T-cell (primary cell): ENCODE results near the gene ZNF438. TPM values are rescaled to one million over a fixed set of nuclear protein-coding genes. Genes with fewer than 3 reads are reported as not detected.
A peak's percentile ranks its signal among the peaks of the same experiment; 100 is the strongest.

ENCODE experiments used
- ATAC-seq, 4 experiments: fragments of 200-7000 bp in 3 of 4; fragments of 150-1000 bp in 1 of 4; cut with Tn5 transposase; replicated peaks in 1 of 4; 1 replicate in 3 of 4; 2 replicates in 1 of 4; pipeline ENCODE4 v1.10.0; 2021; ENCODE audit warnings: moderate library complexity in 3 of 4, mild to moderate bottlenecking in 2 of 4, moderate number of reproducible peaks in 1 of 4
- CTCF ChIA-PET, 2 donors: fragments of 300-600 bp; sonication (Branson Sonifier 250); formaldehyde crosslinking; loops; one replicate each; lab custom pipeline; 2022; ENCODE audit warnings: antibody characterized with exemption in 2 of 2; lab: Charles Lee
- POLR2A ChIA-PET, 2 donors: fragments of 300-600 bp; sonication (Branson Sonifier 250); formaldehyde crosslinking; loops; one replicate each; lab custom pipeline; 2022; ENCODE audit warnings: antibody characterized with exemption in 2 of 2; lab: Charles Lee
- DNase-seq, 35 experiments: peaks; one replicate each; pipeline versions ENCODE4 v3.0.0 to v3.0.0-alpha.2; 2013 to 2023
- H3K27ac ChIP-seq: one replicate; pipeline ENCODE4 v1.5.1; 2013; ENCODE audit warnings: low read length
- H3K27me3 ChIP-seq, 2 experiments: replicated peaks in 1 of 2; 1 replicate in 1 of 2; 2 replicates in 1 of 2; pipeline versions ENCODE4 v1.6.1 to v1.7.0; 2013; ENCODE audit warnings: low read length in 1 of 2, mixed read lengths in 1 of 2; ENCODE audit not compliant: control insufficient read depth in 2 of 2, insufficient read depth in 2 of 2; ENCODE audit errors: extremely low read depth in 1 of 2
- H3K36me3 ChIP-seq, 2 donors: 1 replicate in 1 of 2; 2 replicates in 1 of 2; pipeline versions ENCODE4 v1.6.1 to v1.7.0; 2013; ENCODE audit warnings: low read length in 1 of 2; ENCODE audit not compliant: control insufficient read depth in 2 of 2, insufficient read depth in 1 of 2; ENCODE audit errors: extremely low read depth in 1 of 2
- H3K4me1 ChIP-seq, 2 experiments: 1 replicate in 1 of 2; 2 replicates in 1 of 2; pipeline versions ENCODE4 v1.6.1 to v1.7.0; 2013; ENCODE audit warnings: low read length in 2 of 2, mixed read lengths in 1 of 2; ENCODE audit not compliant: insufficient read depth in 2 of 2, control insufficient read depth in 1 of 2; ENCODE audit errors: extremely low read depth in 1 of 2
- H3K4me3 ChIP-seq, 2 donors: 1 replicate in 1 of 2; 2 replicates in 1 of 2; pipeline versions ENCODE4 v1.5.1 to v1.7.0; 2013; ENCODE audit warnings: mild to moderate bottlenecking in 2 of 2, low read length in 1 of 2, moderate library complexity in 1 of 2; ENCODE audit not compliant: control insufficient read depth in 1 of 2; ENCODE audit errors: extremely low read depth in 1 of 2
- H3K9me3 ChIP-seq: 2 replicates; pipeline ENCODE4 v1.7.0; 2013
- H3K27ac Mint-ChIP-seq, 2 donors: one replicate each; pipeline ENCODE4 v1.8.0; 2020 to 2021; ENCODE audit warnings: mild to moderate bottlenecking in 2 of 2, mixed read lengths in 2 of 2
- H3K27me3 Mint-ChIP-seq, 2 donors: one replicate each; pipeline ENCODE4 v1.8.0; 2021 to 2022; ENCODE audit warnings: mixed read lengths in 2 of 2
- H3K36me3 Mint-ChIP-seq: one replicate; pipeline ENCODE4 v1.8.0; 2021; ENCODE audit warnings: mixed read lengths
- H3K4me1 Mint-ChIP-seq, 3 donors: one replicate each; pipeline ENCODE4 v1.8.0; 2020 to 2022; ENCODE audit warnings: mixed read lengths in 3 of 3, mild to moderate bottlenecking in 1 of 3
- H3K4me3 Mint-ChIP-seq, 3 donors: one replicate each; pipeline ENCODE4 v1.8.0; 2020 to 2022; ENCODE audit warnings: mild to moderate bottlenecking in 3 of 3, mixed read lengths in 3 of 3, moderate library complexity in 3 of 3
- H3K9me3 Mint-ChIP-seq, 3 donors: one replicate each; pipeline ENCODE4 v1.8.0; 2020 to 2022; ENCODE audit warnings: mixed read lengths in 3 of 3
- WGBS: methylation state at CpG from one replicate; pipeline ENCODE4 v1.1.5; 2013; ENCODE audit warnings: missing lambda C conversion rate; ENCODE audit not compliant: insufficient coverage; 5-methylcytosine and 5-hydroxymethylcytosine counted together
- total RNA-seq, 35 experiments: library from RNA in 6 of 35; stranded (reverse) in 6 of 35; fragments of 120-200 nt in 1 of 35; gene quantifications; one replicate each; pipeline versions ENCODE4 v1.2.1 to v1.2.4 and lab custom pipeline; 2013 to 2026

The ZNF438 gene
- total RNA-seq, 5 donors from 2014 or later (not counting 1 experiment from before 2014, with no cell fraction given), result 2.7 to 3.6 (median 3.4) TPM

DNA sequence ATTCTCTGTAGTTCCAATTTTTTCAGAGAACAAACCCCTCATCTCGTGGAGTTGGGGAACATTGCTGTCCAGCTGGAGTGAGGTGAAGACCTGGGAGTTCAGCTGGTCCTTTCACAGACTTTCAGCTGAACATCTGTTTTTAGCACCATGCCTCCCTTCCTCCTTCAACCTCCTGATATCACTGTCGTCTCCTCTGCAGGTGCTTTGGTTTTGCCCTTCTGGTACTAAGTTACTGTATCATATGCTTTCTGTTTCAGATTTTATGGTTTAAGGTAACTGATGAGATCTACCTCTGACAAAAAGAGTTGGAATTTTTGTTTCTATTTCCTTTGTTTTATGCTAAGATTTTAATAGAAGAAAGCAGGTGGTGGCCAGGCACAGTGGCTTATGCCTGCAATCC, 102.9 kb downstream of the ZNF438 start:
- Mint-ChIP-seq H3K4me1 (peaks cover 9 to 14% (median 10%) of the 10 kb centered on the region in 3 donors), H3K4me3 (peak overlapping the region; percentile 42 to 73 (median 70)), H3K27ac (peak overlapping the region; percentile 34 to 91), H3K36me3 (peaks cover 46% of the 10 kb centered on the region), H3K9me3 (peaks cover 3 to 16% (median 12%) of the 10 kb centered on the region in 3 donors), H3K27me3 (no peaks in the 10 kb centered on the region)
- H3K9me3 ChIP-seq, result peaks cover 5% of the 10 kb centered on the region
- ChIA-PET POLR2A (no interaction called here), CTCF (no interaction called here)
- H3K36me3 ChIP-seq, result no peaks in the 10 kb centered on the region
- no peak overlapping the region for H3K4me3 ChIP-seq
- no peaks in the 10 kb centered on the region for H3K4me1 ChIP-seq
- DNase-seq (peak in 1 of 35 experiments; percentile 11), ATAC-seq (peak; percentile 15 to 71 (median 58))
- WGBS, result 20% methylated on average over 1 of the region's 2 CpGs
- H3K27me3 ChIP-seq, result no peaks in the 10 kb centered on the region
- H3K27ac ChIP-seq, result no peak overlapping the region

DNA sequence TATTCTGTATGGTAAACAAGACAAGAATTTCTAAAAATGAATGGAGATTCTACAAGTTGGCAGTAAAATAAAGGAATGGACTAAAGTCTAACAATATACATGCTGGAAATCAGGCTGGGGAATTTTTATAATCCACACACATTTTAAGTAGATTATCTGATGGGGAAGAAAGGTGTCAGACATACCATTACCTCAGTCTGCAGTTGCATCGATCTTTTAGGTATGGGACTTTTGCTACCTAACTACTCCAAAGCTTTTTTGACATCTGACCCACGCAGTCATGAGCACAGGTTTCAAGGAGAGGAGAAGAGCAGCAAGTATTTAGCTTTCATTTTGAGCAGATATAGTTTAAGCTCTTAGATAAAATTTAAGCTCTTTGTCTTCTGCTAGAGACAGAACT, 113.0 kb downstream of the ZNF438 start:
- no peaks in the 10 kb centered on the region for H3K27me3 Mint-ChIP-seq
- no CpG with 5 or more reads among the region's 2 CpGs for WGBS
- H3K4me1 ChIP-seq, result no peaks in the 10 kb centered on the region
- no peak overlapping the region for H3K4me3 ChIP-seq
- H3K36me3 ChIP-seq, result no peaks in the 10 kb centered on the region
- no peak overlapping the region for H3K27ac Mint-ChIP-seq
- ATAC-seq (no peak), DNase-seq (no peak)
- H3K4me3 Mint-ChIP-seq, result no peak overlapping the region
- peaks cover 21% of the 10 kb centered on the region for H3K36me3 Mint-ChIP-seq
- CTCF ChIA-PET, result interaction anchor here in 1 of 2 donors (0.6 kb wide), 1 partner anchor 279 kb away, joined by 3 read pairs; no protein-coding TSS in a partner anchor
- peaks cover 0 to 3% (median 0%) of the 10 kb centered on the region in 3 donors for H3K9me3 Mint-ChIP-seq
- no peaks in the 10 kb centered on the region for H3K9me3 ChIP-seq
- POLR2A ChIA-PET, result interaction anchor here in 1 of 2 donors (0.8 kb wide), 1 partner anchor 1366 kb away, joined by 3 read pairs; no protein-coding TSS in a partner anchor
- H3K4me1 Mint-ChIP-seq, result no peaks in the 10 kb centered on the region
- H3K27ac ChIP-seq, result no peak overlapping the region
- H3K27me3 ChIP-seq, result no peaks in the 10 kb centered on the region

DNA sequence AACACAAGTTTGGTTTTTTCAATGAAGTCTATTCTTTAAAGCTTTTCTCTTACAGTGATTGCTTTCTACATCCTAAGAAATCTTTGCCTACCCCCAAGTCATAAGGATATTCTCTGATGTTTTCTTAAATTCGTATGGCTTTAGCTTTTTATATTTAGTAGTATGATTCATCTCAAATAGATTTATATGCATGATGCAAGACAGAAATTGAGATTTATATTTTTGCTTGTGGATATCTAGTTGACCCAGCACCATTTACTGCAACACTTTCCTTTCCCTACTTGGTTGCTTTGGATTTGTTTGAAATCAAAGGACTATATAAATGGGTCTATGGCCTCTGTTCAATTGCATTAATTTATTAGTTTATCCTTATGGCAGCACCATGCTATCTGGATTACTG, 113.9 kb downstream of the ZNF438 start:
- ChIA-PET CTCF (no interaction called here), POLR2A (no interaction called here)
- no peaks in the 10 kb centered on the region for H3K9me3 ChIP-seq
- ATAC-seq (no peak), DNase-seq (no peak)
- Mint-ChIP-seq H3K36me3 (peaks cover 13% of the 10 kb centered on the region), H3K4me1 (no peaks in the 10 kb centered on the region), H3K9me3 (no peaks in the 10 kb centered on the region), H3K27me3 (no peaks in the 10 kb centered on the region), H3K27ac (no peak overlapping the region), H3K4me3 (no peak overlapping the region)
- H3K4me3 ChIP-seq, result no peak overlapping the region
- no peaks in the 10 kb centered on the region for H3K36me3 ChIP-seq
- H3K27ac ChIP-seq, result no peak overlapping the region
- no peaks in the 10 kb centered on the region for H3K4me1 ChIP-seq
- WGBS, result no CpG with 5 or more reads among the region's 1 CpG
- no peaks in the 10 kb centered on the region for H3K27me3 ChIP-seq

DNA sequence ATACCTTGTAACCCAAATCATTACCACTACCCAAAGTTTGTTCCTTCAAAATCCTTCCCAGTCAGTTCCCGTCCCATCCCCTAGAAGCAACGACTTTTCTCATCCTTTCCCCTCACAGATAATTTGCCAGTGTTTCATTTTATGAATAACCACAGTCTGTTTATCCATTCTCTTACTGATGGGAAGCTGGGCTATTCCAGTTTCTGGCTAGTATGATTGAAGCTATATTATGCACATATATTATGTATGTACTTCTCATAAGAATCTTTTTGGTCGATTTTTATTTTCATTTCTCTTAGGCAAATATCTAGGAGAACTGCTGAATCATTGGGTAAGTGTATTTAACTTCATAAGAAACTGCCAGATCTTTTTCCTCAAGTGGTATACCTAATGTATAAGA, 114.6 kb downstream of the ZNF438 start:
- Mint-ChIP-seq H3K27me3 (no peaks in the 10 kb centered on the region), H3K4me1 (no peaks in the 10 kb centered on the region), H3K27ac (no peak overlapping the region), H3K9me3 (no peaks in the 10 kb centered on the region), H3K4me3 (no peak overlapping the region), H3K36me3 (peaks cover 13% of the 10 kb centered on the region)
- ATAC-seq (no peak), DNase-seq (no peak)
- WGBS, result no CpG with 5 or more reads among the region's 3 CpGs
- ChIA-PET POLR2A (interaction anchor here in 1 of 2 donors (0.5 kb wide), 1 partner anchor 425 kb away, joined by 3 read pairs; no protein-coding TSS in a partner anchor), CTCF (no interaction called here)
- H3K36me3 ChIP-seq, result no peaks in the 10 kb centered on the region
- H3K27ac ChIP-seq, result no peak overlapping the region
- no peak overlapping the region for H3K4me3 ChIP-seq
- H3K9me3 ChIP-seq, result no peaks in the 10 kb centered on the region
- H3K4me1 ChIP-seq, result no peaks in the 10 kb centered on the region
- H3K27me3 ChIP-seq, result no peaks in the 10 kb centered on the region

DNA sequence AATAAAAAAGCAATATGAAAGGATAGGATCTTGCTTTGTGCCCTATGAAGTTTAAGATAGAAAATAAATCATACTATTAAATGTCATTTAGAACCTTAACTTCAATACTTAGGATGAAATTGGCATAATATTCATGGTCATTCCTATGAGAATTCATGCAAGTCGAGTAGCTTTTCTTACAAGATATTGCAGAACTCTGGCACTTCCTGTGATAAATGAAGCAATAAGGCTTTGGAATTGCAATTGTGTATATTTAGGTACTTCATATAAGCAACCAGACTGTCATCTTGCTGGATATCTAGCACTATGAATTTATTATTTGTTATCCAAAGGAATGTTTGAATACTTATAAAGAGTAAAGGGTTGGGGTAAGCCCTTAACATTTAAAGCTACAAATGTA, 116.5 kb downstream of the ZNF438 start:
- H3K4me1 ChIP-seq, result no peaks in the 10 kb centered on the region
- peaks cover 9% of the 10 kb centered on the region for H3K36me3 Mint-ChIP-seq
- CTCF ChIA-PET, result no interaction called here
- no peaks in the 10 kb centered on the region for H3K9me3 ChIP-seq
- H3K9me3 Mint-ChIP-seq, result no peaks in the 10 kb centered on the region
- no CpG with 5 or more reads among the region's 1 CpG for WGBS
- POLR2A ChIA-PET, result interaction anchor here in 1 of 2 donors (0.6 kb wide), 1 partner anchor 842 kb away, joined by 3 read pairs; no protein-coding TSS in a partner anchor
- H3K4me1 Mint-ChIP-seq, result no peaks in the 10 kb centered on the region
- H3K4me3 Mint-ChIP-seq, result no peak overlapping the region
- ATAC-seq, result no peak
- H3K4me3 ChIP-seq, result no peak overlapping the region
- no peaks in the 10 kb centered on the region for H3K27me3 ChIP-seq
- no peaks in the 10 kb centered on the region for H3K36me3 ChIP-seq
- H3K27ac Mint-ChIP-seq, result no peak overlapping the region
- DNase-seq, result no peak
- H3K27me3 Mint-ChIP-seq, result no peaks in the 10 kb centered on the region
- H3K27ac ChIP-seq, result no peak overlapping the region

DNA sequence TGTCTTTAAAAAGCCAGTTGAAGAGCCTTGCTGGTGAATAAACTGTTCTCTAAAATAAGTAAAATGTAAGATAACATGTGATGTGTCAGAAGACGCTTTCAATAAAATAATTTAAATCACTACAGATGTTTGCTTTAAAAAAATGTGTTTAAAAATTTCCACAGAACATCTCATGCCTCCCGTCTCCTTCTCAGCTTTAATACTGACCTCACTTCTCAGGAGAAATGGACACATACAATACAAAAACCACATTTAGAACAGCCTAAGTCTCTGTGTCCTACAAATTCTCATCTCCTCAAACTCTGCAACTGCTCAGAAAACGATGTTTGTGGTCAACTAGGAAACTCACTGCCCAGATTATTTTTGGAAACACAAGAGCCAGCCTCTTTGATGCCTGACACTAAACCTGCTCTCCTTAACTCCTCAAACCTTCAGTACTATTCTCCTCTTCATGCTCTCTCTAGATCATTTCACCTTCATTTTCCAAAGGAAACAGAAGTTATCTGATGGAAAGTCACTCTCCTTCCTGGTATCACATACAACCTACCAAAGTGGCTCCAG, 120.3 kb downstream of the ZNF438 start:
- H3K4me1 ChIP-seq, result no peaks in the 10 kb centered on the region
- DNase-seq, result no peak
- no peaks in the 10 kb centered on the region for H3K27me3 ChIP-seq
- Mint-ChIP-seq H3K27me3 (no peaks in the 10 kb centered on the region), H3K9me3 (no peaks in the 10 kb centered on the region), H3K4me3 (no peak overlapping the region), H3K27ac (no peak overlapping the region), H3K36me3 (peaks cover 23% of the 10 kb centered on the region), H3K4me1 (no peaks in the 10 kb centered on the region)
- no peak for ATAC-seq
- CTCF ChIA-PET, result interaction anchor here in 1 of 2 donors (0.7 kb wide), 1 partner anchor 163 kb away, joined by 3 read pairs; no protein-coding TSS in a partner anchor
- WGBS, result 89% methylated on average over 1 of the region's 3 CpGs
- H3K36me3 ChIP-seq, result no peaks in the 10 kb centered on the region
- H3K27ac ChIP-seq, result no peak overlapping the region
- H3K4me3 ChIP-seq, result no peak overlapping the region
- POLR2A ChIA-PET, result no interaction called here
- H3K9me3 ChIP-seq, result no peaks in the 10 kb centered on the region
